Measurements from ENCODE around the gene SSC4D. TPM values are rescaled to one million over a fixed set of nuclear protein-coding genes. Genes with fewer than 3 reads are reported as not detected.

Gene SSC4D
- total RNA-seq, 2 experiments from 2014 or later: 0.44 TPM; not detected in 1

DNA sequence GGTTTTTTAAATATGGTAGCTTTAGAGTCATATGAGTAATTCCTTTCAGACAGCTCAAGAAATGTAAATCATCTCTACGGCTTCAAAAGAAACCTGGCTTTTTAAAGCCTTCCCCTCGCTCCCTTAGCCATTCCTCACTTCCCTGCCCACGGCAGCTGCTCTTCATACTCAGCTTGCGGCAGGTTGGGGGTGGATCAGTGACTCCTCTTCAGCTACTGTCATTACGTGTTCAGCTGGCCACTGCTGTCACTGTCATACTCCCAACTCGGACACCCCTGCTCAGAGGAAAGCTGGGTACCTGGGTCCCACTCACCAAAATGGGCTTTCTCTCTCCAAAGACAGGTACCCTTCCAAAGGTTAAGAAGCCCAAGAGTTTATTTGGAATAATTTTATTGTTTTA lies 57.3 kb downstream of the SSC4D start:
- no peak overlapping the region for H3K4me2 ChIP-seq (ENCODE audit: low read length)
- H3K27ac ChIP-seq (ENCODE audit: low read depth, low read length, poor library complexity, severe bottlenecking): no peak overlapping the region
- intact Hi-C loops (cut with micrococcal nuclease; ENCODE audit: unreplicated experiment): no loop called here
- H4K20me1 ChIP-seq (ENCODE audit: insufficient read depth, low read length): peaks cover 57% of the 10 kb centered on the region
- ChIA-PET POLR2A (interaction anchor here (0.7 to 1.7 kb wide), 3 partner anchors 10 to 34 kb away, joined by 3 to 4 read pairs (median 3); no protein-coding TSS in a partner anchor), CTCF (ENCODE audit: unreplicated experiment) (no interaction called here)
- H2AFZ ChIP-seq (ENCODE audit: low read length): no peak overlapping the region
- H3K4me3 ChIP-seq (ENCODE audit: low read depth, low read length, poor library complexity, severe bottlenecking): no peak overlapping the region
- BruUV-seq (replicated peaks): no TSS peak
- peaks cover 100% of the 10 kb centered on the region for H3K79me2 ChIP-seq (ENCODE audit: insufficient read depth, low read depth, low read length)
- peaks cover 100% of the 10 kb centered on the region for H3K36me3 ChIP-seq (ENCODE audit: insufficient read depth, low read length)
- peaks cover 8% of the 10 kb centered on the region; the same call in 1 of the 2 replicates for H3K9me3 ChIP-seq (ENCODE audit: low read length)
- TF ChIP-seq, protein P1, sequence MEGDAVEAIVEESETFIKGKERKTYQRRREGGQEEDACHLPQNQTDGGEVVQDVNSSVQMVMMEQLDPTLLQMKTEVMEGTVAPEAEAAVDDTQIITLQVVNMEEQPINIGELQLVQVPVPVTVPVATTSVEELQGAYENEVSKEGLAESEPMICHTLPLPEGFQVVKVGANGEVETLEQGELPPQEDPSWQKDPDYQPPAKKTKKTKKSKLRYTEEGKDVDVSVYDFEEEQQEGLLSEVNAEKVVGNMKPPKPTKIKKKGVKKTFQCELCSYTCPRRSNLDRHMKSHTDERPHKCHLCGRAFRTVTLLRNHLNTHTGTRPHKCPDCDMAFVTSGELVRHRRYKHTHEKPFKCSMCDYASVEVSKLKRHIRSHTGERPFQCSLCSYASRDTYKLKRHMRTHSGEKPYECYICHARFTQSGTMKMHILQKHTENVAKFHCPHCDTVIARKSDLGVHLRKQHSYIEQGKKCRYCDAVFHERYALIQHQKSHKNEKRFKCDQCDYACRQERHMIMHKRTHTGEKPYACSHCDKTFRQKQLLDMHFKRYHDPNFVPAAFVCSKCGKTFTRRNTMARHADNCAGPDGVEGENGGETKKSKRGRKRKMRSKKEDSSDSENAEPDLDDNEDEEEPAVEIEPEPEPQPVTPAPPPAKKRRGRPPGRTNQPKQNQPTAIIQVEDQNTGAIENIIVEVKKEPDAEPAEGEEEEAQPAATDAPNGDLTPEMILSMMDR (conservative IDR thresholded peaks at IDR 0.05; ENCODE audit: low read length): no peak
- TF ChIP-seq EZH2phosphoT487 (IDR thresholded peaks at IDR 0.05; ENCODE audit: borderline replicate concordance, low read depth, low read length): no peak
- H3K9me2 ChIP-seq (ENCODE audit: insufficient read depth, low read length): no peaks in the 10 kb centered on the region
- DNase-seq (ENCODE audit: low spot score): no peak
- H3K4me1 ChIP-seq (ENCODE audit: insufficient read depth, low read length, poor library complexity, severe bottlenecking): peaks cover 17% of the 10 kb centered on the region

DNA sequence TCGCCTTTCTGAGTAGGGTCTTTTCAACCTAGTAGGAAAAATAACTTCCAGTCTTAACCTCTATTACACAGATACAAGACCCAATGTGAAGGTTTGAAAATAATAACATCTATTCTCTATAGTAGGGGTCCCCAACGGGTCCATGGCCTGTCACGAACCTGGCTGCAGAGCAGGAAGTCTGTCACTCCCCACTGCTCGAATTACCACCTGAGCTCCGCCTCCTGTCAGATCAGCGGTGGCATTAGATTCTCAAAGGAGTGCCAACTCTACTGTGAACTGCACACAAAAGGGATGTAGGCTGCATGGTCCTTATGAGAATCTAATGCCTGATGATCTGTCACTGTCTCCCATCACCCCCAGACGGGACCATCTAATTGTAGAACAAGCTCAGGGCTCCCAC lies 58.1 kb downstream of the SSC4D start:
- Histone ChIP-seq H2AFZ (ENCODE audit: low read length) (no peak overlapping the region), H3K36me3 (ENCODE audit: insufficient read depth, low read length) (peaks cover 100% of the 10 kb centered on the region), H3K9me3 (ENCODE audit: low read length) (peaks cover 8% of the 10 kb centered on the region; the same call in 1 of the 2 replicates), H3K9me2 (ENCODE audit: insufficient read depth, low read length) (no peaks in the 10 kb centered on the region), H3K79me2 (ENCODE audit: insufficient read depth, low read depth, low read length) (peaks cover 99% of the 10 kb centered on the region), H3K4me1 (ENCODE audit: insufficient read depth, low read length, poor library complexity, severe bottlenecking) (peaks cover 8% of the 10 kb centered on the region), H3K4me3 (ENCODE audit: low read depth, low read length, poor library complexity, severe bottlenecking) (no peak overlapping the region), H3K4me2 (ENCODE audit: low read length) (no peak overlapping the region), H4K20me1 (ENCODE audit: insufficient read depth, low read length) (peaks cover 57% of the 10 kb centered on the region), H3K27ac (ENCODE audit: low read depth, low read length, poor library complexity, severe bottlenecking) (no peak overlapping the region)
- POLR2A ChIA-PET: interaction anchor here (2.0 kb wide), 1 partner anchor 8 kb away, joined by 5 read pairs; no protein-coding TSS in a partner anchor
- CTCF ChIA-PET (ENCODE audit: unreplicated experiment): no interaction called here
- TF ChIP-seq, protein P1 (conservative IDR thresholded peaks at IDR 0.05; ENCODE audit: low read length): no peak
- TF ChIP-seq EZH2phosphoT487 (IDR thresholded peaks at IDR 0.05; ENCODE audit: borderline replicate concordance, low read depth, low read length): no peak
- no peak for DNase-seq (ENCODE audit: low spot score)
- intact Hi-C loops (cut with micrococcal nuclease; ENCODE audit: unreplicated experiment): no loop called here
- BruUV-seq (replicated peaks): no TSS peak

DNA sequence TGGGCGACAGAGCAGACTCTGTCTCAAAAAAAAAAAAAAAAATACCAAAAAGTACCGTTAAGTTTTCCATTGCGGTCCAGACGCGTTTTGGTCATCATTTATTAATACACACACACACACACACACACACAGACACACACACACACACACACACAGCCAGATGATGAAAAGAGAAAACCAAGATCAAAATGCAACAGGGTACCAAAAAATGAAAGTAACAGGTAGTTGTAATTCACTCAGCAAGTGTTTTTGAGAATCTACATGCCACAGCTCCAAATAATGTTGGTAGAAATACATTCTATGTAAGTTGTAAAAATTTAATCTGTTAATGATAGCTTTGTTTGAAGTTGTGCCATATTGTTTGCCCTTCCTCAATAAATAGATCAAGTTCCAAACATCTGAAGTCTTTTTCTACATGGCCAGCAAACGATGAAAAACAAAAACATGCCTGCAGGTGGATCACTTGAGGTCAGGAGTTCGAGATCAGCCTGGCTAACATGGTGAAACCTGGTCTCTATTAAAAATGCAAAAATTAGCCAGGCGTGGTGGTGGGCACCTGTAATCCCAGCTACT lies 60.1 kb downstream of the SSC4D start:
- POLR2A ChIA-PET: interaction anchor here (0.7 to 2.0 kb wide), 3 partner anchors 10 to 1198 kb away, joined by 3 to 6 read pairs (median 5); no protein-coding TSS in a partner anchor
- BruUV-seq (replicated peaks): no TSS peak
- peaks cover 87% of the 10 kb centered on the region for H3K79me2 ChIP-seq (ENCODE audit: insufficient read depth, low read depth, low read length)
- peaks cover 100% of the 10 kb centered on the region for H3K36me3 ChIP-seq (ENCODE audit: insufficient read depth, low read length)
- H2AFZ ChIP-seq (ENCODE audit: low read length): no peak overlapping the region
- H3K4me2 ChIP-seq (ENCODE audit: low read length): no peak overlapping the region
- no peaks in the 10 kb centered on the region for H3K9me3 ChIP-seq (ENCODE audit: low read length)
- H3K27ac ChIP-seq (ENCODE audit: low read depth, low read length, poor library complexity, severe bottlenecking): no peak overlapping the region
- peaks cover 38% of the 10 kb centered on the region for H4K20me1 ChIP-seq (ENCODE audit: insufficient read depth, low read length)
- intact Hi-C loops (cut with micrococcal nuclease; ENCODE audit: unreplicated experiment): no loop called here
- H3K9me2 ChIP-seq (ENCODE audit: insufficient read depth, low read length): no peaks in the 10 kb centered on the region
- TF ChIP-seq, protein P1 (conservative IDR thresholded peaks at IDR 0.05; ENCODE audit: low read length): no peak
- TF ChIP-seq EZH2phosphoT487 (IDR thresholded peaks at IDR 0.05; ENCODE audit: borderline replicate concordance, low read depth, low read length): no peak
- CTCF ChIA-PET (ENCODE audit: unreplicated experiment): no interaction called here
- no peak overlapping the region for H3K4me3 ChIP-seq (ENCODE audit: low read depth, low read length, poor library complexity, severe bottlenecking)
- no peak for DNase-seq (ENCODE audit: low spot score)
- H3K4me1 ChIP-seq (ENCODE audit: insufficient read depth, low read length, poor library complexity, severe bottlenecking): no peaks in the 10 kb centered on the region
